Mucosa of rectum (tissue), 2 donors: ENCODE data around the gene TFDP2.
A peak's percentile ranks its signal among the peaks of the same experiment; 100 is the strongest.

Experiments
- H3K27ac ChIP-seq, 2 donors: one replicate each; pipeline ENCODE4 v1.7.0; 2013; ENCODE audit warnings: inconsistent platforms in 2 of 2, low read depth in 2 of 2, low read length in 2 of 2
- H3K27me3 ChIP-seq, 2 donors: one replicate each; pipeline ENCODE4 v1.7.0; 2013; ENCODE audit warnings: low read length in 2 of 2; ENCODE audit not compliant: control insufficient read depth in 2 of 2, insufficient read depth in 2 of 2
- H3K36me3 ChIP-seq, 2 donors: one replicate each; pipeline ENCODE4 v1.7.0; 2013; ENCODE audit warnings: low read length in 2 of 2; ENCODE audit not compliant: control insufficient read depth in 2 of 2, insufficient read depth in 2 of 2
- H3K4me1 ChIP-seq, 2 donors: one replicate each; pipeline ENCODE4 v1.7.0; 2013; ENCODE audit warnings: low read length in 2 of 2, mild to moderate bottlenecking in 1 of 2; ENCODE audit not compliant: control insufficient read depth in 2 of 2, insufficient read depth in 2 of 2
- H3K4me3 ChIP-seq, 2 donors: one replicate each; pipeline ENCODE4 v1.7.0; 2013; ENCODE audit warnings: low read length in 2 of 2
- H3K9ac ChIP-seq, 2 donors: one replicate each; pipeline ENCODE4 v1.7.0; 2013; ENCODE audit warnings: low read length in 2 of 2, low read depth in 1 of 2, mild to moderate bottlenecking in 1 of 2
- H3K9me3 ChIP-seq, 2 donors: one replicate each; pipeline ENCODE4 v1.7.0; 2013; ENCODE audit warnings: low read length in 2 of 2; ENCODE audit not compliant: control insufficient read depth in 2 of 2
- donor health status: healthy.
- donor health status: Normal muscosa, but diverticular disease.

TFDP2 gene

DNA sequence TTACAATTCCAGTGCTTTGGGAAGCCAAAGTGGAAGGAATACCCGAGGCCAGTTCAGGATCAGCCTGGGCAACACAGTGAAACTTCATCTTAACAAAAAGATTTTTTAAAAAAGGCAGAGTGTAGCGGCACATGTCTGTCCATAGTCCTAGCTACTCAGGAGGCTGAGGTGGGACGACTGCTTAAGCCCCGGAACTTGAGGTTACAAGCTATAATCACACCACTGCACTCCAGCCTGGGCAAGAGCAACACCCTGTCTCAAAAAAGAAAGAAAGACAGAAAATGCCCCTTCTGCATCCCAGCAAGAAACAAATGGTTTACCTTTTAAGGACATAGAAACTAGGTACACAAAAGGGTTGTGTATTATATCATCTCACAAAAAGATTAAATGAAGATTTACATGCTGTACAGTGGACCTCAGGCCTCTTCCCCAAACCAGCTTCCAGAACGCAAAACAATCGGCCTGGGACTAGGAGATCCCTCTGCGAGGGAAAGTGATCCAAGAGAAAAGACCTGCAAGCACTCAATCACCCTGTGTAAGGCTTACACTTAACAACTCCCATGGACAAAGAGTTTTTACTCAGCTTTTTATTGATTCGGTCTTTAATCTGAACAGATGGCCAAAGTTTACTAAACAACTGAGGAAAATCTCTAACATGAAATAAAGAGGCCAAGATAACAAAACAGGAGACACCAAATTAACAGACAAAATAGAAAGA lies 21.2 kb downstream of the TFDP2 start:
- H3K27ac ChIP-seq, result no peak overlapping the region
- no peak overlapping the region for H3K9ac ChIP-seq
- H3K27me3 ChIP-seq, result no peaks in the 10 kb centered on the region
- no peaks in the 10 kb centered on the region for H3K9me3 ChIP-seq
- H3K36me3 ChIP-seq, result no peaks in the 10 kb centered on the region
- H3K4me3 ChIP-seq, result no peak overlapping the region
- H3K4me1 ChIP-seq, result no peaks in the 10 kb centered on the region

DNA sequence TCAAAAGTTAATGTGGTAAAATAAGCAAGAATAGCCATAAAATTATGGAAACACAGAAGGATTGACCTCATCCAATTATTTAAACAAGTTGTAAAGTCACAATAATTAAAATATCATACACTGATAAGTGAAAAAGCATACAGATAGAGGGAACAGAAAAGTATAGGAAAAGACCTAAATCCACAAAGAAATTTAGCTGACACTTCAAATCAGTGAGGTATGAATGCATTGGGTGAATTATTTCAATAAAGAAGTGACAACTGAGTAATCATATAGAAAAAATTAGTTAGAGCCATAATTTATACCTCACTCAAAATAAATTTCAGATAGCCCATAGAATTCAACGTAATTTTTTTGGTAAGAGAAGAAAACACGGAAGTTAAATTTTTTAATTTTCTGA lies 25.1 kb downstream of the TFDP2 start:
- Histone ChIP-seq H3K9me3 (no peaks in the 10 kb centered on the region), H3K9ac (no peak overlapping the region), H3K36me3 (no peaks in the 10 kb centered on the region), H3K4me3 (no peak overlapping the region), H3K27ac (no peak overlapping the region), H3K27me3 (no peaks in the 10 kb centered on the region), H3K4me1 (no peaks in the 10 kb centered on the region)

DNA sequence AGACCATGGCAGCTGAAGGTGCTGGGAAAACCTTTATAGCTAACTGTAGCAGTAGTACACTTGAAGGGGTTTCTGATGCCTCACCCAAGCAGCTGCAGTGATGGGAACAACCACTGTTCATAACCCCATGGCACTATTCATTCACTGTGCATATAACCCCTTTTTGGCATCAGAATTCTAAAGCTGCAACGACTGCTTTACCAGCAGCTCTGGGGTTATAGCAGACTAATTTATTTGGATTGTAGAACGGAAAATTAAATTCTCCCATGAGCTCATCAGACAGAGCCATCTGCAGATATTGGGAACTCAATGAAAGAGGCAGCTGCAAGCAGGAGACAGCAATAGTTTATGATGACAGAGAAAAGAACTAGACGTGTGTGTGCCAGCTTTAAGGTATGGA lies 28.6 kb downstream of the TFDP2 start:
- H3K27me3 ChIP-seq, result no peaks in the 10 kb centered on the region
- H3K9ac ChIP-seq, result no peak overlapping the region
- H3K4me3 ChIP-seq, result no peak overlapping the region
- no peaks in the 10 kb centered on the region for H3K4me1 ChIP-seq
- no peaks in the 10 kb centered on the region for H3K9me3 ChIP-seq
- no peaks in the 10 kb centered on the region for H3K36me3 ChIP-seq
- H3K27ac ChIP-seq, result no peak overlapping the region

DNA sequence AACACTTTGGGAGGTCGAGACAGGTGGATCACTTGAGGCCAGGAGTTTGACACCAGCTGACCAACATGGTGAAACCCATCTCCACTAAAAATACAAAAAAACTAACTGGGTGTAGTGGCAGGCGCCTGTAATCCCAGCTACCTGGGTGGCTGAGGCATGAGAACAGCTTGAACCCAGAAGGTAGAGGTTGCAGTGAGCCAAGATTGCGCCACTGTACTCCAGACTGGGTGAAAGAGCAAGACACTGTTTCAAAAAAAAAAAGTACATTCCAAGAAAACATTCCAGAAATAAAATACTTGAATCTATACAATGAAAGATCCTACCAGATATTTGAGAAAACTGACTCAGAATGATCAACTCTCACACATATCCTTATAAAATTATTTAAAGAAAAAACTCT lies 30.4 kb downstream of the TFDP2 start:
- Histone ChIP-seq H3K27ac (no peak overlapping the region), H3K4me1 (no peaks in the 10 kb centered on the region), H3K36me3 (no peaks in the 10 kb centered on the region)

DNA sequence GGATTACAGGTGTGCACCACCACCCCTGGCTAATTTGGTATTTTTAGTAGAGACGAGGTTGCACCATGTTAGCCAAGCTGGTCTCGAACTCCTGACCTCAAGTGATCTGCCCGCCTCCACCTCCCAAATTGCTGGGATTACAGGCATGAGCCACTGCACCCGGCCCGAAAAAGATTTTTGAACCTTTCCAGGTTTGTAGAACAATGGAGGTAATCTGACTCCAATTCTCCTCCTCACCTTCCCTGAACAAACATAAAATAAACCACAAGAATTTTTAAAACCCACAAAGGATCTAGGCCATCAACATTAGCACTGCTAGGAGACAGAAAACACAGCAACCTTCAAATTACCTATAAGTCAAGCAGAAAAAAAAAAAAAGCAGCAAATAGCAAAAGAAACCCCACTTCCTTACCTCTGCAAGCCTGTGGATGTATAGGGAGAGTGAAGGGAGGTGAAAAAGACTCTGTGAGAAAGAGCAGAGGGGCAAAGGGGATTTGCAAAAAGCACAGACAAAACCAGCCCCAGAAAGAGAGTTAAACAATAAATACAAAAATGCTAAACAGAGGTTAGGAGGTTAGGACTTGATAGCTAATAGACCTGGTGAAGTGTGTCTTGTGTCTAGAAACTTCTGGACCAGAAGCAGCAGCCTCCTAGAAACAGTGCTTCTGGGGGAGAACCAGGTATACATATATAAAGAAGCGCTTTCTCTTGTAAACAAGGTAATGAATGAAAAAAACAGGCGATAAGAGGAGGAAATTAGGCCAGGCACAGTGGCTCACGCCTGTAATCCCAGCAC lies 32.1 kb downstream of the TFDP2 start:
- Histone ChIP-seq H3K27ac (no peak overlapping the region), H3K9me3 (no peaks in the 10 kb centered on the region), H3K9ac (peak overlapping the region in 1 of 2 donors; percentile 6), H3K27me3 (no peaks in the 10 kb centered on the region), H3K36me3 (no peaks in the 10 kb centered on the region), H3K4me1 (no peaks in the 10 kb centered on the region), H3K4me3 (no peak overlapping the region)

More for the DNA sequence above, 30.4 kb downstream of the TFDP2 start:
- Histone ChIP-seq H3K9ac (no peak overlapping the region), H3K9me3 (no peaks in the 10 kb centered on the region), H3K27me3 (no peaks in the 10 kb centered on the region), H3K4me3 (no peak overlapping the region)

DNA sequence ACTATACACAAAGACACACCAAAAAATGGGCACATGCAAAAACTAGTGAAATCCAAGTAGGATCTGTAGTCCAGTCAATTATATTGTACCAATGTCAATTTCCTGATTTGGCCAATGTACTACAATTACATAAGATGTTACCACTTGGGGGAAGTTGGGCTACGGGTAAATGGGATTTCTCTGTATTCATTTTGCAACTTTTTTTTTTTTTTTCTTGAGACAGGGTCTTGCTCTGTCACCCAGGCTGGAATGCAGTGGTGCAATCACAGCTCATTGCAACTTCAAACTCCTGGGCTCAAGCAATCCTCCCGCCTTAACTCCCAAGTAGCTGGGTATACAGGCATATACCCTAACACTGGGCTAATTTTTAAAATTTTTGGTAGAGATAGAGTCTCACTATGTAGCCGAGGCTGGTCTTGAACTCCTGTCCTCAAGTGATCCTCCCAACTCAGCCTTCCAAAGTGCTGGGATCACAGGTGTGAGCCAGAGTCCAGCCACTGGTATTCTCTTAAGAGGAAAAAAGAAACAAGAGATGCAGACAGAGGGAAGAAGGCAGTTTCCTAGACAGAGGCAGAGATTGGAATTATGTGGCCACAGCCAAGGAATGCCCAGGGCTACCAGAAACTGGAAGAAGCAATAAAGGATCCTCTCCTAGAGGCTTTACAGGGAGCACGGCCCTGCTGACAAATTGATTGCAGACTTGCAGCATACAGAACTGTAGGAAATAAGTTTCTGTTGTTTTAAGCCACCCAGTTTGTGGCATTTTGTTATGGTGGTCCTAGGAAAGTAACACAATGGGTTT lies 33.3 kb downstream of the TFDP2 start:
- H3K9me3 ChIP-seq, result no peaks in the 10 kb centered on the region
- H3K9ac ChIP-seq, result no peak overlapping the region
- H3K36me3 ChIP-seq, result no peaks in the 10 kb centered on the region
- no peak overlapping the region for H3K27ac ChIP-seq
- no peaks in the 10 kb centered on the region for H3K27me3 ChIP-seq
- H3K4me1 ChIP-seq, result no peaks in the 10 kb centered on the region
- H3K4me3 ChIP-seq, result no peak overlapping the region

DNA sequence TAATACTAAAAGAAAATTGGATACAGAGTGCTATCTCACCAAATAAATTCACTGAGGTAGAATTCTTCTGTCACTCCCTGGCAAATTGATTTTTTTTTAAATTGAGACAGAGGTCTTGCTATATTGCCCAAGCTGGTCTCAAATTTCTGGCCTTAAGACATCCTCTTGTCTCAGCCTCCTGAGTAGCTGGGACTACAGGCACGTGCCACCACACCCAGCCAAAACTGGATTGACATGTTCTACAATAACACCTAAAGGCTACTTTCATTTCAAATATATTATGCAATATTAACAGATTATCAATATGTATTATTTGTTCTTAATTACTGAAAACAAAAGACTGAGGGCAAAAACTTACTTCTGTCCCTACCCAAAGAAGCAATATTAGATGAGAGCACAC lies 36.7 kb downstream of the TFDP2 start:
- no peaks in the 10 kb centered on the region for H3K4me1 ChIP-seq
- H3K4me3 ChIP-seq, result no peak overlapping the region
- H3K36me3 ChIP-seq, result no peaks in the 10 kb centered on the region
- H3K27ac ChIP-seq, result no peak overlapping the region
- H3K9me3 ChIP-seq, result no peaks in the 10 kb centered on the region
- no peak overlapping the region for H3K9ac ChIP-seq
- no peaks in the 10 kb centered on the region for H3K27me3 ChIP-seq

DNA sequence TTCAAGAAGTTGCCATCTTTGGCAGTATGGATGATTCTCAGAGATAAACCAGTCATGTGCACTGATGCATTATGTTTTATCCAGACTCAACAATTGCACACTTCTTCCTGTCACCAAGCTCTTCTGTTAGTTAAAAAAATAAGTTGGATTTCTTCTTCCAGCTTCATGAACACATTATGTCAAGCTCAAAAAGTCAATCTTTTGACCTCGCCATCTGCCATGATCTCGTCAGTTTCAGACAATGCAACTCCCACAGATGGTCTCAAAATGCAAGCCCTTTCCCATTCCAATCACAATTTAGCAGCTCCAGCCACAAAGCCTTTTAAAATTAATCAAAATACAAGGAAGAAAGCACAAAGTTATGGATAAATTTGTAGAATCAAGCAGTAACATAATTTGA lies 42.8 kb downstream of the TFDP2 start:
- no peak overlapping the region for H3K27ac ChIP-seq
- H3K4me1 ChIP-seq, result no peaks in the 10 kb centered on the region
- H3K9me3 ChIP-seq, result no peaks in the 10 kb centered on the region
- no peak overlapping the region for H3K4me3 ChIP-seq
- H3K36me3 ChIP-seq, result no peaks in the 10 kb centered on the region
- no peak overlapping the region for H3K9ac ChIP-seq
- no peaks in the 10 kb centered on the region for H3K27me3 ChIP-seq

DNA sequence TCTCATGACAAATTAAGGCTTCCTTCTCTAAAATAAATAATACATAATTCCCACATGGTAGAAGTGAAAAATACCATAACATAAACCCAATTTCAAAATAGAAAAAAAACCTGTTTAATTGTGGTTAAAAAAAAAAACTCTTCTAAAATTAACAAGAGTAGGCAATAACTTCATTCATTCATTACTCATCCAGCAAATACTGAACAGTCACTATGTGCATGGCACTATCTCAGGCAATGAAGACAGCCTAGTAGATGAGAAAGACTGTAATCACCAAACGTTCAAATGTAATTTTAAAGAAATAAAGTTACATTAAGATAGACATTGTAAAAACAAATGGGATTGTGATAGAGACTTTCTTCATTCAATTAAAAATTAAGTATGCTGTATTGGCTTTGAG lies 43.4 kb downstream of the TFDP2 start:
- Histone ChIP-seq H3K36me3 (no peaks in the 10 kb centered on the region), H3K9ac (no peak overlapping the region), H3K27me3 (no peaks in the 10 kb centered on the region), H3K4me3 (no peak overlapping the region), H3K9me3 (no peaks in the 10 kb centered on the region), H3K27ac (no peak overlapping the region), H3K4me1 (no peaks in the 10 kb centered on the region)

DNA sequence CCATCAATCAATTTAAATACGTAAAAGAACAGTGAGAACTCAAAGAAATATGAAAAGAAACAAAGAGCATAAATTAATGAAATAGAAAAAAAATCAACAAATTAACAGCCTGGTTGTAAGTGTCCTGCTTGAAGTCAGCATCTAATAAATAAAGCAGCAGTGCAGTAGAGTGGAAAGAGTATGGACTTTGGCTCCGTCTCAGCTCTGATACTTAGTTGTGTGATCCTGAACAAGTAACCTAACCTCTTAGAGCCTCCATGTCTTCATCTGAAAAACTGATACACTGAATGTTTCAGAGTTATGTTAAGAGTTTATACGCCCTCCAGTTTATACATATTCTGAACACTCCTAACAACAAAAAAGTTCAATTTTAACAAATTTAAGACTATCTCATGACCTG lies 44.6 kb downstream of the TFDP2 start:
- Histone ChIP-seq H3K9ac (no peak overlapping the region), H3K4me1 (no peaks in the 10 kb centered on the region), H3K27me3 (no peaks in the 10 kb centered on the region), H3K36me3 (no peaks in the 10 kb centered on the region), H3K9me3 (no peaks in the 10 kb centered on the region), H3K27ac (no peak overlapping the region), H3K4me3 (no peak overlapping the region)
